HG03175 (cell line): Measurements from ENCODE around the gene IL20RB.
"Not testable (repeated sequence)": the region's sequence is repeated elsewhere in the genome, so short reads cannot be mapped to it uniquely, and the experiment has no call there.

Experiments
- ATAC-seq: cut with Tn5 transposase; IDR thresholded peaks from one replicate; pipeline ENCODE4 v1.9.1; 2021; ENCODE audit warnings: mild to moderate bottlenecking, moderate library complexity; ENCODE audit not compliant: unreplicated experiment

IL20RB gene

GRCh38 chr3:136942803-136943202 lies 15.0 kb upstream of the IL20RB start:
- ATAC-seq, result no peak

GRCh38 chr3:136943436-136943835 lies 14.3 kb upstream of the IL20RB start:
- ATAC-seq, result no peak

GRCh38 chr3:136946978-136947377 lies 10.8 kb upstream of the IL20RB start:
- no peak for ATAC-seq

DNA sequence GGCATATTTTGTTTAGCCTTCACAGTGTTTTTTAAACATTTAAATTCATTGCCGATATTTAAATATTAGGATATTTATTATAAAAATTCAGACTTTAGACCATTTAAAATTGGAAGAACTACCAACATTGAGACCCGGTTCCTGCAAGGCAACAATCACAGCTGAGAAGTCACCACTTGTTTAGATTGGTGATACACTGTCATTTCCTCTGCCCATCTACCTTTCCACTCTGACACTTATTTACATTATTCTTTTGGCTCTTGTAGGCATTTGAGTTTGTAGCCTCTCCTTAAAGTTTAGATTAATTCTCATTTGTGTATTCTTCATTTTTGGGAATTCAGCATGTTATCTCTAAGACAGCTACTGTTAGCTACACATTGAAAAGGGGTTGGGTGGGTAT lies 10.3 kb upstream of the IL20RB start:
- ATAC-seq, result no peak

- no peak for ATAC-seq
These were observed 8.6 kb upstream of the IL20RB start for GRCh38 chr3:136949146-136949545.

- no peak for ATAC-seq
These were observed 8.1 kb upstream of the IL20RB start for GRCh38 chr3:136949708-136950107.

DNA sequence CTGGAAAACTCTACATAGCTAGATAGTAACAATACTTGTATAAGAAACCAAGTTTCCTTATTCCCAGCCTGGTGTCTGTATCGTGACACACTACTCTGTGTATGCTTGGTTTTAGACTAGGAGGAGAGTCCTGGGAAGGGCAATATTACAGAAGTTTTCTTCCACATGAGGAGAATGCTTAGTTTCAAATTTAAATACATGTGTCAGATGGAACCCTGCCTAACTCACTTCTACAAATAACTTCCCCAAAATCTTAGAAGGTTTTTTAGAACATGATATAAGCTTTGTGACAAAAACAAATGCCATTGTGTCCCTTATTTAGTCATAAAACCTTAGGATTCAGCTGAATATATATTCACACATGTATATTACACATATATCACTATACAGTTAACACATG lies 7.2 kb upstream of the IL20RB start:
- no peak for ATAC-seq

DNA sequence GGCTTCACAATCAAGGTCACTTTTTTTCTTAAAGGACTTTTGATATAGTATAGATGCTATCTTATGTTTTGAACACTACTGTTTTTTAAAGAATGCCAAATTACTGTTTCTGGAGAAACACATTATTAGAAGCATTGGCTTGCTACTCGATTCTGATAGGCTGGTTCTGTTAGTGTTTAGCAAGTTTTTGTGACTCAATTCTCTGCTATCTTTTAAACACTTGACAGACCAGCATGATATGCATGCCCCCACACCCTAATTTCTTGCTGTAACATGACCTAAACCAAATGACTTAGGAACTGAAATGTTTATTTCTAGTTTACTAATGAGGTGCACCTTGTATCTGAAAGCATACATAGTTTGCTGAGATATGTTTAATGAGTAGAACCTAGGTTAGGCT lies 5.5 kb upstream of the IL20RB start:
- no peak for ATAC-seq

- ATAC-seq, result no peak
These were observed 3.5 kb upstream of the IL20RB start for GRCh38 chr3:136954251-136954650.

- ATAC-seq, result no peak
These were observed 2.6 kb upstream of the IL20RB start for GRCh38 chr3:136954980-136955780.

GRCh38 chr3:136955813-136956212 lies 2.0 kb upstream of the IL20RB start:
- ATAC-seq, result no peak

- ATAC-seq, result no peak
These were observed 812 bp upstream of the IL20RB start for GRCh38 chr3:136956971-136957370.

- no peak for ATAC-seq
These were observed 1.2 kb downstream of the IL20RB start for GRCh38 chr3:136958939-136959338.

DNA sequence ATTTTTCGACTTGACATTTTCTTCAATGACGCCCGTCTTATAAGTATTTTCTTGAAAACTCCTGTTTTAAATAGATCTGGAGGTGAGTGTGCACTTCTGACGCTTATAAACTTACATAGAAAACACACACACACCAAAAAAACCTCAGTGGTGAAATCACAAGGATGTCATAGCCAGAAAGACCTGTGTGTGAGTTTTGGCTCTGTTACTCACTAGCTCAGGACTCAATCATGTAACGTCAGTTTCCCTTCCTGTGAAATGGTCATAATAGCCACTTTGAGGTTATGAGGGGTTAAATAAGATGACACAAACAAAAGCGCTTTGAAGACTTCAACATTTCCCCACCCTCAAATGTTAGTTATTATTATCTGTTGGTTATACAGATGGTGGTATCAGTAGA lies 1.8 kb downstream of the IL20RB start:
- no peak for ATAC-seq

DNA sequence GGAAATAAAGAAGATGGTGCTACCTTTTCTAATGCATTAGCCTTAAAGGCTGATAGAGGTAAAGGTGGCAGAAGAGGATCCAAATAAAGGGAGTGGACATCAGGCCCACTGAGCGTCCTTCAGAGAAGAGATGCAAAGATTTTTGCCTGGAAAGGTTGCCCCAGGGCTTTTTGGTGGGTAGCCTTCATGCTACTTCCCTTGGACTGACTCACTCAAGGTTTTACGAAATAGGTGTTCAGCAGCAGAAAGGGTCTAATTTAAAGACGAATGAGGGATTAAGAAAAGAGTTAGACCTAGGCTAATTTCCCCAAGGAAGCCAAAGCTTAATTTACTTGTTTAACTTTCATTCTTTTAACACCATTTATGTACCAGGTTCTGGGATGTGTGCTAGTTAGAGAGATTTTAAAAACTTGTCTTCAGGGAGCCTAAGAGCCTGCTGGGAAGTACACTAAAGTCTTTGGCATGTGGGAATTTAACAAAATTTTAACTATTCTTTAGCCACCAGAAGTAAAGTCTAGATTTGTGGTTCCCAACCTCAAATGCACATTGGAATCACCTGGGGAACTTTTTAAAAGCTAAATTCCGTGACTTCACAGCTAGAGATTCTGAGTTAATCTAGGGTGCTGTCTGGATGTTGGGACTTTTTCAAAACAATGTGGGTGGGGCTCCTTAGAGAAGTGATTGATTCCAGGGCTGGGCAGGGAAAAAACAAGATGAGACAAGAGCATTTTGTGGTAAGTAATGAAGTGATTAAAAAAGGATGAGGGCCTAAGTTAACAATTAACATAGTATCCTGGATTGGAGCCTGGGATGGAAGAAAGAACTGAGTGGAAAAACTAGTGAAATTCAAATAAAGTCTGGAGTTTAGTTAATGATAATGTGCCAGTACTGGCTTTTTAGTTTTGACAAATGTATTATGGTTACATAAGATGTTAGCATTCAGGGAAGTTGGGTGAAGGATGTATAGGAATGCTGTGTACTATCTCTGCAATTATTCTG lies 3.4 kb downstream of the IL20RB start:
- ATAC-seq, result no peak

DNA sequence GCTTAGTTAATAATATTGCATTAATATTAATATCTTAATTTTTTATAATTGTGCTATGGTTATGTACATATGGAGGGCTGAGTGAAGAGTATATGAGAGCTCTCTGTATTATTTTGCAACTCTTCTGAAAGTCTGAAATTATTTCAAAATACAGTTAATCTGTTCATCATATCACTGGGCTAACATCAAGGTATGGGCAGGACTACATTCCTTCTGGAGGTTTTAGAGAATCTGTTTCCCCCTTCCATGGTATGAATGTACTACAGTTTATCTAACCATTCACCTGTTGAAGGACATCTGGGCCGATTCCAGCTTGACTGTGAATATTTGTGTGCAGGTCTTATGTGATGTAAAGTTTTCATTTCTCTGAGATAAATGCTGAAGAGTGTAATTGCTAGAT lies 5.1 kb downstream of the IL20RB start:
- ATAC-seq, result no peak

GRCh38 chr3:136969539-136969938 lies 11.8 kb downstream of the IL20RB start:
- not testable (repeated sequence) for ATAC-seq

GRCh38 chr3:136973352-136973751 lies 15.6 kb downstream of the IL20RB start:
- ATAC-seq, result no peak

DNA sequence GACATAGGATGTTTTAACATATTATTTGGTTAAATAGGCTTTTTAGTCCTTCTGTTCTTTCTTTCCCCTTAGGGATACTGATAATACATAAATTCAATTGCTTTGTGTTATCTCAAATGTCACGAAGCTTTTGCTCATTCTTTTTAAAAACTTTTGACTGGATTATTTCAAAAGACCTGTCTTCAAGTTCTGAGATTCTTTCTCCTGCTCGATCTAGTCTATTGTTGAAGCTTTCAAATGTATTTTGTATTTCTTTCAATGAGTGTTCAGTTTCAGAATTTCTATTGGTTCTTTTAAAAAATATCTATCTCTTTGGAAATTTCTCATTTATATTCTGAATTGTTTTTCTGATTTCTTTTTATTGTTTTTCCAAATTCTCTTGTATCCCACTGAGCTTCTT lies 16.9 kb downstream of the IL20RB start:
- no peak for ATAC-seq

DNA sequence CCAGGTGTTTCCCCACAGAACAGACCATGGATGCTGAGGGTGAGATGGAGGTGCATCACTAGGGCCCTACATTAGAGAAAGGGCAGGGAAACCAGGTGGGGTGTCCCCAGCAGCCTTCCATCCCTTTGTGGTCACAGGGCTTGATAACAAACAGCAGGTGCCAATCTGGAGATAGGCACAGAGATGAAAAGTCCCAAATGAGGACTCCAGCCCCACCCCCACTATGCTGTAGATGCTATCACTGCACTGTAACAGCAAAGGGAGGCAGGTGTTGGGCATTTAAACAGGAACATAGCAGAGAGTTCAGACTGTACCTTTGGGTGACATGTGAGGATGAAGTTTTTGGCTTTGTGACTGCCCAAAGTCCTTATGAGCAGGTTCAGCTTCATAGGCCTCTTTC lies 21.4 kb downstream of the IL20RB start:
- no peak for ATAC-seq

- ATAC-seq, result no peak
These were observed 21.9 kb downstream of the IL20RB start for GRCh38 chr3:136979684-136980083.

DNA sequence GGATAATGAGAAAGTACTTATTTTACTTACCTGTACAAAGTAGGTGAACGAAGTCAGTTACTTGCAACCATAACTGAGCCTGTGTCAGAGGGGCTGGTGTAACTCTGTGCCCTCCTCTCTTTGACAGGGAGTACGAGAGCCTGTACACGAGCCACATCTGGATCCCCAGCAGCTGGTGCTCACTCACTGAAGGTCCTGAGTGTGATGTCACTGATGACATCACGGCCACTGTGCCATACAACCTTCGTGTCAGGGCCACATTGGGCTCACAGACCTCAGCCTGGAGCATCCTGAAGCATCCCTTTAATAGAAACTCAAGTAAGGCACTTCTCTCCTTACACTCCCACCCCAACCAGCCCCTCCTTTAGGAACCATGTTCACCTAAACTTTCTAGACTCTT lies 24.2 kb downstream of the IL20RB start:
- no peak for ATAC-seq
